Lower lobe of right lung (tissue), 2 donors: ENCODE measurements around the gene SCN2B. TPM values are rescaled to one million over a fixed set of nuclear protein-coding genes. Genes with fewer than 3 reads are reported as not detected.
A peak's percentile ranks its signal among the peaks of the same experiment; 100 is the strongest.

ENCODE experiments used
- ATAC-seq, 2 donors: fragments of 200-7000 bp; cut with Tn5 transposase; one replicate each; pipeline ENCODE4 v1.9.1; 2020 to 2022; ENCODE audit warnings: mild to moderate bottlenecking in 2 of 2, moderate library complexity in 2 of 2
- DNase-seq: peaks from one replicate; pipeline ENCODE4 v3.0.0-alpha.2; 2020
- H3K27ac ChIP-seq: fragments of 200-600 bp; one replicate; pipeline ENCODE4 v1.8.0; 2022
- H3K27me3 ChIP-seq: fragments of 200-600 bp; one replicate; pipeline ENCODE4 v1.8.0; 2022; ENCODE audit warnings: low read depth
- H3K36me3 ChIP-seq: fragments of 200-600 bp; one replicate; pipeline ENCODE4 v1.8.0; 2022; ENCODE audit warnings: mild to moderate bottlenecking
- H3K4me1 ChIP-seq: fragments of 200-600 bp; one replicate; pipeline ENCODE4 v1.8.0; 2022
- H3K4me3 ChIP-seq: fragments of 200-600 bp; one replicate; pipeline ENCODE4 v1.8.0; 2022; ENCODE audit warnings: mild to moderate bottlenecking
- H3K9me3 ChIP-seq: fragments of 200-600 bp; one replicate; pipeline ENCODE4 v1.8.0; 2022
- intact Hi-C: fragments of 100-400 bp; cut with DNase I; formaldehyde crosslinking; loops from one replicate; pipeline ENCODE4 v1.11.0; 2022
- total RNA-seq: library from RNA; stranded (reverse); fragmentation: NEBNext Ultra II Directional; extraction: Animal tissue kit (Norgen Biotek cat#: 25700); gene quantifications from one replicate; pipeline ENCODE4 v1.2.1, GENCODE V29; 2021
- TF ChIP-seq, protein P1 (sequence below): fragments of 200-600 bp; IDR thresholded peaks from one replicate; pipeline ENCODE4 v1.8.0; 2022; ENCODE audit warnings: antibody characterized with exemption, mild to moderate bottlenecking
- donor health status: DM: no; HTN: yes; CAD: no; lungs with severe emphysema.

The SCN2B gene
- total RNA-seq, 1 donor from 2014 or later = 1.6 TPM

DNA sequence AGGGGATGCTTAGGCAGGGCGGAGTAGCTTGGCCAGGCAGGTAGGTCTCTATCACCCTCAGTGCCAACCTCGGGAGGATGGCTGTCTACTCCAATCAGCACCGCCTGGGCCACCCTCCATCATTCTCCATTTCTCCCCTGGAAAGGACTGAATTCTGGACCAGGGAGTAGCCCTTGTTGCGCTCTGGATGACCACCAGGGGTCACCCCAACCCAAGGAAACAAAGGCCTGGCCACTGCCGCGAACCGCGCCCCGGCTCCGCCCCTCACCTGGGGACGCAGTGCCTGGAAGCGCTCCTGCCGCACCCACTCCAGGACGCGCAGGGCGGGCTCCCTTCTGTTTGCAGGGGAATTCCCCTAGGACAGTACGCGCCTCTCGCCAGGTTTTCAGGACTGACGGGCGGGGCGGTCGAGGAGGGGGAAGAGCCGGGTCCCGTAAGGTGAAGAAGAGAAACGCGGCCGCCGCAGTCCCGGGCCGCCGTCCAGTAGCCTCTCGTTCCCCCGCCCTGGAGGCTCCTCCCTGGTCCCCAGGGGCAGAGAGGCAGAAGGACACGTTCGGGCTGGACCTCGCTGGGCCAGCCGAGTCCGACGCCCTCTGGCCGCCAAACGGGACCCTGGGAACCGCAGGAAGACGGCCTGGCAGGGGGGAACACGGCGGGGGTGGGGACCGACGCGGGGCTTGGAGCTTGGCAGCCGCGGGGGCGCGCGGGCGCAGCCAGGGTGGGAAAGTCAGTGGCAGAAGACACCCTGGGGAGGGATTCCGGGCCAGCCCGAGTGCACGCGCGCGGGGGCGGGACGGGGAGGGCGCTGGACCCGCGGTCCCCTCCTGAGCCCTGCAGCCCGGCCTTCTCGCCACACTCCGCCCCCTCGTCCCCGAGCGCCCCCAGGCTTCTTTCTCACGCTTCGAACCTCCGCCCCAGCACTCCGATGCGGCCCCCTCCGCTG is 30.9 kb downstream of the SCN2B start:
- ATAC-seq (peak; percentile 97 to 98), DNase-seq (peak; percentile 92)
- peak overlapping the region; percentile 56 for H3K27ac ChIP-seq
- H3K27me3 ChIP-seq = peaks cover 30% of the 10 kb centered on the region
- no peaks in the 10 kb centered on the region for H3K4me1 ChIP-seq
- intact Hi-C loops = no loop called here
- TF ChIP-seq, protein P1, sequence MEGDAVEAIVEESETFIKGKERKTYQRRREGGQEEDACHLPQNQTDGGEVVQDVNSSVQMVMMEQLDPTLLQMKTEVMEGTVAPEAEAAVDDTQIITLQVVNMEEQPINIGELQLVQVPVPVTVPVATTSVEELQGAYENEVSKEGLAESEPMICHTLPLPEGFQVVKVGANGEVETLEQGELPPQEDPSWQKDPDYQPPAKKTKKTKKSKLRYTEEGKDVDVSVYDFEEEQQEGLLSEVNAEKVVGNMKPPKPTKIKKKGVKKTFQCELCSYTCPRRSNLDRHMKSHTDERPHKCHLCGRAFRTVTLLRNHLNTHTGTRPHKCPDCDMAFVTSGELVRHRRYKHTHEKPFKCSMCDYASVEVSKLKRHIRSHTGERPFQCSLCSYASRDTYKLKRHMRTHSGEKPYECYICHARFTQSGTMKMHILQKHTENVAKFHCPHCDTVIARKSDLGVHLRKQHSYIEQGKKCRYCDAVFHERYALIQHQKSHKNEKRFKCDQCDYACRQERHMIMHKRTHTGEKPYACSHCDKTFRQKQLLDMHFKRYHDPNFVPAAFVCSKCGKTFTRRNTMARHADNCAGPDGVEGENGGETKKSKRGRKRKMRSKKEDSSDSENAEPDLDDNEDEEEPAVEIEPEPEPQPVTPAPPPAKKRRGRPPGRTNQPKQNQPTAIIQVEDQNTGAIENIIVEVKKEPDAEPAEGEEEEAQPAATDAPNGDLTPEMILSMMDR = peak; percentile 91
- H3K4me3 ChIP-seq = peak overlapping the region; percentile 72
- H3K9me3 ChIP-seq = no peaks in the 10 kb centered on the region
- H3K36me3 ChIP-seq = no peaks in the 10 kb centered on the region

DNA sequence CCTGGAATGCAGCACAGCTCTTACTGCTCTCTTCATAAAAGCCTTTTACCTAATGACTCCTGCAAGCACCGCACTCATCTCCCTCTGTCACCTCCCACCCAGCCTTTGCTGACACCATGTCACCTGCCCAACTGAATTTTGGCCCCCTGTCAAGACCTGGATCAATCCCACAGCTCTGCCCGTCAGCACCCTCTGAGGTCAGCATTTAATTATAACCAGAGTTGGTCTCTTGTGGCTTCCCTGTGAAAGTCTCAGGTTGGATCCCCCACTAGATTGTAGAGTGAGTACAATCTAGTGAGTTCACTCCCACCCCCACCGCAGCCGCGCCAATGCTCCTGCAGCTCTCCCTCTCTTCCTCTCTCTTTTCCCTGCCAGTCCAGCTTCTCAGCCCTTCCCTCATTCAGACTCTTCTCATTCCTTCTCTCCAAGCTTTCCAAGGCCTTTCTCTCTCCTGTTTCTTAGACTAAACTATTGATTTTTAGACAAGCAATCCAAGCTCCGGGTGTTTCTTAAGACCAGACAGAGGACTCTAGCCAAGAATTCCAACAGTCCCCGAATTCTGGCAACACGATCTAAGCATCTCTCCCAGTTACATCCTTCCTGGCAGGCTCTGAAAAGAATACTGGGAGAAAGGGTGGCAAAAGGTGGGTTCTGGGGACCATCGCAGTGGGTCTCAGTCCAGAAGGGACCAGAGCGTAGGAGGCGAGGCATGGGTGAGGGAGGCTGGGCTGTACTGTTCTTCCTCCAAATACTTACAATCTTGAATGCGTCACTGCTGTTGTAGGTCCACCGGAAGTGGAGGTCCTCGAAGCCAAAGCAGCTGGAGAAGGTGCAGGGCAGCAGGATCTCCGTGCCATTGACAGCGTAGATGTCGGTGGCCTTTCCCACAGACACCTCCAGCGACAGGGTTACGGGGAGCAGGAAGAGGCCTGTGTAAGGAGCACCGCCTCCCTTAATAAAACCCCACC is 31.9 kb downstream of the SCN2B start:
- TF ChIP-seq, protein P1 = no peak
- H3K4me1 ChIP-seq = no peaks in the 10 kb centered on the region
- no peaks in the 10 kb centered on the region for H3K9me3 ChIP-seq
- no peak overlapping the region for H3K4me3 ChIP-seq
- no peak for DNase-seq
- no peaks in the 10 kb centered on the region for H3K36me3 ChIP-seq
- H3K27ac ChIP-seq = peak overlapping the region; percentile 56
- intact Hi-C loops = no loop called here
- H3K27me3 ChIP-seq = peaks cover 30% of the 10 kb centered on the region
- ATAC-seq = no peak

DNA sequence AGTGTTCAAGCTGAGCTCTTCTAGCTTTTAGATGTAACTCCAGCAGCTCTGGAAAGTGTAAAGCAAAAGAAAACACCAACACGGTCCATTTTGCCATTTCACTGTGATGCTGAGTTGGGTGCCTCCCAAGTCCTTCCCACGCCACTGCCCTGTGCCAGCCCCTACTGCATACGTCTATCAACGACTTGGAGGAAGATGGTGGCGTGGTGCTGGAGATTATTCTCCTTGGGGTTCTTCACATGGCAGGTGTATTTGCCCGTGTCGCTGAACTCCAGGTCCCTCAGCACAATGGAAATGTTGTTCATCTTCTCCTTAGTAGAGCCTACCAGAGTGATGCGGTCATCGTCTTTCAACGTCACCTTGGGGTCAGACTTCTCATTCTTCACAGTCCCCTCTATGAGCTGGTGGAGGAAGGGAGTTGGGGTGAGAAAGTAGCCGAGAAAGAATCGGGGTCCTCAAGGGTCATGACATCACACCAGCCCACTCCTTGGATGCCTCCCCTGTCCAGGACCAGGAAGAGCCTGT is 32.7 kb downstream of the SCN2B start:
- Histone ChIP-seq H3K27me3 (peaks cover 30% of the 10 kb centered on the region), H3K36me3 (no peaks in the 10 kb centered on the region), H3K4me3 (no peak overlapping the region), H3K9me3 (no peaks in the 10 kb centered on the region), H3K27ac (no peak overlapping the region), H3K4me1 (no peaks in the 10 kb centered on the region)
- TF ChIP-seq, protein P1 = no peak
- DNase-seq (no peak), ATAC-seq (no peak)
- intact Hi-C loops = no loop called here

DNA sequence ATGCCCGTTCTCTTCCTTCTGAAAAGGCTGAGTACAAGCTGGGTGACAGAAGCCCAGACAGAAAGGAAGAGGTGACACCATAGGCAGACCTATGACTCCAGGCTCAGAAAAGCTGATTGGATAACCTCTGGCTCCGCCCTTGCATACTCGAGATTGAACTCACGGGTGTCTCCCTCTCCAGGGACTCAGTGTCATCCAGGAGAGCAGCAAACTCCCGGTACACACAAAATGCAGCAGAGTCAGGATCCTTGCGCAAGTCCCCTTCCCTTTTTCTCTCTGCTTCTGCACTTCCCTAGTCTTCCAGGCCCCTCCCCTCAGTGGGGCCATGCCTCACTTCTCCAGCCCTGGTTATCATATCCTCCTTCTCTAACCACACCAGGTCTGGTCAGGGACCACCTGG is 33.6 kb downstream of the SCN2B start:
- peaks cover 30% of the 10 kb centered on the region for H3K27me3 ChIP-seq
- intact Hi-C loops = no loop called here
- TF ChIP-seq, protein P1 = no peak
- no peak overlapping the region for H3K4me3 ChIP-seq
- DNase-seq (peak; percentile 61), ATAC-seq (peak in 1 of 2 donors; percentile 28)
- no peaks in the 10 kb centered on the region for H3K4me1 ChIP-seq
- no peak overlapping the region for H3K27ac ChIP-seq
- H3K36me3 ChIP-seq = peaks cover 2% of the 10 kb centered on the region
- H3K9me3 ChIP-seq = no peaks in the 10 kb centered on the region

DNA sequence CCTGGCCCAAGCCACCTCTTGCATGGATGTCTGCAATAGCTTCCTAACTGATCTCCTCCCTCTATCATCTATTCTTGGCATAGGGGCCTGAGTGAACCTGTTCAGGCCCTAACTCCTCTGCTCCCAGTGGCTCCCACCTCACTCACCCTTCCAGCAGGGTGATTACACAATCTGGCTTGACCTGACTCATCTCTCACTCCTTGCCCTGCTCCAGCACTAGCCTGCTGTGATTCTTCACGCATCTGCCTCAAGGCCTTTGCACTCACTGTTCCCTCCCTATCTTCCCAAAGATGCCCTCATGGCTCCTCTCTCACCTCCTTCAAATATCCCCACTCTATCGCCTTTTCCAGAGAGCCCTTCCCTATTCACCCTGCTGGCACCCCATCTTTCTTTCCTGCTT is 34.4 kb downstream of the SCN2B start:
- intact Hi-C loops = no loop called here
- TF ChIP-seq, protein P1 = no peak
- no peaks in the 10 kb centered on the region for H3K4me1 ChIP-seq
- H3K27me3 ChIP-seq = peaks cover 30% of the 10 kb centered on the region
- no peak overlapping the region for H3K27ac ChIP-seq
- no peaks in the 10 kb centered on the region for H3K9me3 ChIP-seq
- DNase-seq = no peak
- ATAC-seq = no peak
- H3K4me3 ChIP-seq = no peak overlapping the region
- H3K36me3 ChIP-seq = peaks cover 5% of the 10 kb centered on the region
